Activated naive CD4-positive, alpha-beta T cell treated with anti-CD3 and anti-CD28 coated beads for 36 hours (primary cell): ENCODE results near the gene YAF2. TPM values are rescaled to one million over a fixed set of nuclear protein-coding genes. Genes with fewer than 3 reads are reported as not detected.

Experiments
- CTCF ChIA-PET: fragments of 350-600 bp; sonication (Branson Sonifier 250); formaldehyde crosslinking; loops from one replicate; lab custom pipeline; 2021; ENCODE audit warnings: antibody characterized with exemption; lab: Charles Lee
- DNase-seq: peaks from one replicate; pipeline ENCODE4 v3.0.0-alpha.2; 2020
- H3K27ac Mint-ChIP-seq: one replicate; pipeline ENCODE4 v1.8.0; 2021; ENCODE audit warnings: mild to moderate bottlenecking, mixed read lengths
- H3K27me3 Mint-ChIP-seq: one replicate; pipeline ENCODE4 v1.8.0; 2021; ENCODE audit warnings: low read depth, mixed read lengths
- H3K36me3 Mint-ChIP-seq: one replicate; pipeline ENCODE4 v1.8.0; 2021; ENCODE audit warnings: low read depth, mixed read lengths
- H3K4me1 Mint-ChIP-seq: one replicate; pipeline ENCODE4 v1.8.0; 2021; ENCODE audit warnings: low read depth, mixed read lengths
- H3K4me3 Mint-ChIP-seq: one replicate; pipeline ENCODE4 v1.8.0; 2021; ENCODE audit warnings: mild to moderate bottlenecking, moderate library complexity, mixed read lengths
- H3K9me3 Mint-ChIP-seq: one replicate; pipeline ENCODE4 v1.8.0; 2021; ENCODE audit warnings: mixed read lengths
- intact Hi-C: fragments of 100-400 bp; cut with micrococcal nuclease; formaldehyde crosslinking; loops from one replicate; pipeline ENCODE4 v1.15.1; 2023
- total RNA-seq, 2 experiments: library from RNA; stranded (reverse); gene quantifications; one replicate each; pipeline ENCODE4 v1.2.3, GENCODE V29; 2021

Gene YAF2
- total RNA-seq: 10 to 100 TPM; 28.6 to 34.8 TPM

- Mint-ChIP-seq H3K4me3 (peak within 1 kb of the TSS; percentile 89), H3K4me1 (peaks cover 30% of the 10 kb centered on the region), H3K9me3 (no peaks in the 10 kb centered on the region), H3K36me3 (peaks cover 6% of the 10 kb centered on the region), H3K27me3 (no peaks in the 10 kb centered on the region), H3K27ac (peak within 1 kb of the TSS; percentile 83)
- CTCF ChIA-PET: interaction anchor here (0.6 to 1.0 kb wide), 2 partner anchors 95 to 121 kb away, joined by 3 to 4 read pairs; no protein-coding TSS in a partner anchor
- peak; percentile 90 for DNase-seq
- intact Hi-C loops: loop anchor here (1.0 to 2.0 kb wide), 7 partner anchors 16 to 1520 kb away; partner anchors contain the start of genes IRAK4, PPHLN1, PUS7L and ZCRB1
These were observed at the start of gene YAF2 for GRCh38 chr12:42238240-42239140. Gene YAF2 (minus strand): TSS chr12:42238248. CDS start chr12:42238180, 68 bp downstream.

GRCh38 chr12:42286741-42287140 is 48.7 kb upstream of the YAF2 start:
- no peak for DNase-seq
- intact Hi-C loops: no loop called here
- no peaks in the 10 kb centered on the region for H3K27me3 Mint-ChIP-seq
- H3K27ac Mint-ChIP-seq: no peak overlapping the region
- H3K36me3 Mint-ChIP-seq: no peaks in the 10 kb centered on the region
- peaks cover 2% of the 10 kb centered on the region for H3K4me1 Mint-ChIP-seq
- CTCF ChIA-PET: no interaction called here
- no peaks in the 10 kb centered on the region for H3K9me3 Mint-ChIP-seq
- H3K4me3 Mint-ChIP-seq: no peak overlapping the region

GRCh38 chr12:42285431-42285830 is 47.4 kb upstream of the YAF2 start:
- Mint-ChIP-seq H3K36me3 (no peaks in the 10 kb centered on the region), H3K27me3 (no peaks in the 10 kb centered on the region), H3K27ac (no peak overlapping the region), H3K9me3 (no peaks in the 10 kb centered on the region), H3K4me1 (peaks cover 2% of the 10 kb centered on the region), H3K4me3 (no peak overlapping the region)
- DNase-seq: no peak
- CTCF ChIA-PET: no interaction called here
- intact Hi-C loops: no loop called here

- Mint-ChIP-seq H3K36me3 (no peaks in the 10 kb centered on the region), H3K27ac (no peak overlapping the region), H3K9me3 (no peaks in the 10 kb centered on the region), H3K27me3 (no peaks in the 10 kb centered on the region), H3K4me1 (peaks cover 2% of the 10 kb centered on the region), H3K4me3 (no peak overlapping the region)
- CTCF ChIA-PET: no interaction called here
- intact Hi-C loops: no loop called here
- no peak for DNase-seq
These were observed 46.8 kb upstream of the YAF2 start for GRCh38 chr12:42284876-42285275.

GRCh38 chr12:42284157-42284556 is 46.1 kb upstream of the YAF2 start:
- H3K4me1 Mint-ChIP-seq: peaks cover 2% of the 10 kb centered on the region
- H3K27ac Mint-ChIP-seq: no peak overlapping the region
- DNase-seq: no peak
- intact Hi-C loops: no loop called here
- no peak overlapping the region for H3K4me3 Mint-ChIP-seq
- H3K9me3 Mint-ChIP-seq: no peaks in the 10 kb centered on the region
- CTCF ChIA-PET: no interaction called here
- H3K36me3 Mint-ChIP-seq: no peaks in the 10 kb centered on the region
- no peaks in the 10 kb centered on the region for H3K27me3 Mint-ChIP-seq

GRCh38 chr12:42283739-42284138 is 45.7 kb upstream of the YAF2 start:
- no peak for DNase-seq
- H3K4me1 Mint-ChIP-seq: peaks cover 2% of the 10 kb centered on the region
- H3K9me3 Mint-ChIP-seq: no peaks in the 10 kb centered on the region
- H3K4me3 Mint-ChIP-seq: no peak overlapping the region
- no peaks in the 10 kb centered on the region for H3K27me3 Mint-ChIP-seq
- no peak overlapping the region for H3K27ac Mint-ChIP-seq
- no peaks in the 10 kb centered on the region for H3K36me3 Mint-ChIP-seq
- CTCF ChIA-PET: no interaction called here
- intact Hi-C loops: no loop called here

GRCh38 chr12:42282294-42282693 is 44.2 kb upstream of the YAF2 start:
- CTCF ChIA-PET: interaction anchor here (0.9 kb wide), 1 partner anchor 16 kb away, joined by 3 read pairs; no protein-coding TSS in a partner anchor
- DNase-seq: no peak
- intact Hi-C loops: no loop called here
- no peak overlapping the region for H3K27ac Mint-ChIP-seq
- no peaks in the 10 kb centered on the region for H3K27me3 Mint-ChIP-seq
- peaks cover 2% of the 10 kb centered on the region for H3K4me1 Mint-ChIP-seq
- H3K36me3 Mint-ChIP-seq: no peaks in the 10 kb centered on the region
- no peak overlapping the region for H3K4me3 Mint-ChIP-seq
- H3K9me3 Mint-ChIP-seq: no peaks in the 10 kb centered on the region

GRCh38 chr12:42281844-42282243 is 43.8 kb upstream of the YAF2 start:
- intact Hi-C loops: no loop called here
- no peaks in the 10 kb centered on the region for H3K36me3 Mint-ChIP-seq
- H3K27ac Mint-ChIP-seq: no peak overlapping the region
- CTCF ChIA-PET: interaction anchor here (0.6 to 0.9 kb wide), 2 partner anchors 17 to 102 kb away, joined by 3 read pairs; no protein-coding TSS in a partner anchor
- no peaks in the 10 kb centered on the region for H3K27me3 Mint-ChIP-seq
- no peaks in the 10 kb centered on the region for H3K9me3 Mint-ChIP-seq
- H3K4me1 Mint-ChIP-seq: peaks cover 2% of the 10 kb centered on the region
- H3K4me3 Mint-ChIP-seq: no peak overlapping the region
- DNase-seq: no peak

GRCh38 chr12:42281278-42281677 is 43.2 kb upstream of the YAF2 start:
- H3K4me1 Mint-ChIP-seq: peaks cover 2% of the 10 kb centered on the region
- H3K27ac Mint-ChIP-seq: no peak overlapping the region
- no peaks in the 10 kb centered on the region for H3K27me3 Mint-ChIP-seq
- H3K4me3 Mint-ChIP-seq: no peak overlapping the region
- DNase-seq: no peak
- CTCF ChIA-PET: interaction anchor here (0.6 kb wide), 1 partner anchor 103 kb away, joined by 3 read pairs; no protein-coding TSS in a partner anchor
- no peaks in the 10 kb centered on the region for H3K9me3 Mint-ChIP-seq
- H3K36me3 Mint-ChIP-seq: no peaks in the 10 kb centered on the region
- intact Hi-C loops: no loop called here

GRCh38 chr12:42278128-42278510 is 40.1 kb upstream of the YAF2 start:
- intact Hi-C loops: no loop called here
- Mint-ChIP-seq H3K4me3 (no peak overlapping the region), H3K27ac (no peak overlapping the region), H3K9me3 (no peaks in the 10 kb centered on the region), H3K27me3 (no peaks in the 10 kb centered on the region), H3K36me3 (no peaks in the 10 kb centered on the region), H3K4me1 (no peaks in the 10 kb centered on the region)
- DNase-seq: no peak
- CTCF ChIA-PET: interaction anchor here (0.6 kb wide), 1 partner anchor 96 kb away, joined by 5 read pairs; no protein-coding TSS in a partner anchor

GRCh38 chr12:42277396-42278127 is 39.5 kb upstream of the YAF2 start:
- no peak for DNase-seq
- Mint-ChIP-seq H3K9me3 (no peaks in the 10 kb centered on the region), H3K27ac (no peak overlapping the region), H3K36me3 (no peaks in the 10 kb centered on the region), H3K4me3 (no peak overlapping the region), H3K27me3 (no peaks in the 10 kb centered on the region), H3K4me1 (no peaks in the 10 kb centered on the region)
- intact Hi-C loops: no loop called here
- CTCF ChIA-PET: interaction anchor here (0.6 to 1.0 kb wide), 2 partner anchors 95 to 96 kb away, joined by 3 to 5 read pairs; no protein-coding TSS in a partner anchor

- CTCF ChIA-PET: no interaction called here
- DNase-seq: no peak
- Mint-ChIP-seq H3K9me3 (no peaks in the 10 kb centered on the region), H3K4me3 (no peak overlapping the region), H3K27me3 (no peaks in the 10 kb centered on the region), H3K27ac (no peak overlapping the region), H3K36me3 (no peaks in the 10 kb centered on the region), H3K4me1 (no peaks in the 10 kb centered on the region)
- intact Hi-C loops: no loop called here
These were observed 37.5 kb upstream of the YAF2 start for GRCh38 chr12:42275499-42275898.
